Smooth muscle cell (in vitro differentiated cells): Measurements from ENCODE around the gene UMODL1. TPM values are rescaled to one million over a fixed set of nuclear protein-coding genes. Genes with fewer than 3 reads are reported as not detected.

Experiments used
- DNase-seq: peaks from one replicate; lab custom pipeline; 2025; ENCODE audit not compliant: unreplicated experiment; lab: John Stamatoyannopoulos, UW
- H2AFZ ChIP-seq: fragments of 200-600 bp; sonication (generic); 2 replicates; pipeline ENCODE4 v1.6.0; 2016; ENCODE audit warnings: antibody characterized with exemption, low read depth, mild to moderate bottlenecking
- H3F3A ChIP-seq: fragments of 200-600 bp; sonication (generic); 2 replicates; pipeline ENCODE4 v1.6.0; 2017; ENCODE audit warnings: antibody characterized with exemption, low read depth
- H3K27ac ChIP-seq: fragments of 200-600 bp; sonication (generic); 2 replicates; pipeline ENCODE4 v1.5.1; 2016; ENCODE audit warnings: low read depth, mild to moderate bottlenecking
- H3K27me3 ChIP-seq: fragments of 200-600 bp; sonication (generic); 2 replicates; pipeline ENCODE4 v1.6.1; 2016; ENCODE audit warnings: low read depth, mild to moderate bottlenecking
- H3K36me3 ChIP-seq: fragments of 200-600 bp; sonication (generic); 2 replicates; pipeline ENCODE4 v1.5.1; 2016; ENCODE audit warnings: low read depth
- H3K4me1 ChIP-seq: fragments of 200-600 bp; sonication (generic); 2 replicates; pipeline ENCODE4 v1.5.1; 2016; ENCODE audit warnings: low read depth
- H3K4me2 ChIP-seq: fragments of 200-600 bp; sonication (generic); 2 replicates; pipeline ENCODE4 v1.6.0; 2016; ENCODE audit warnings: mild to moderate bottlenecking
- H3K4me3 ChIP-seq: fragments of 200-600 bp; sonication (generic); 2 replicates; pipeline ENCODE4 v1.5.1; 2016; ENCODE audit warnings: mild to moderate bottlenecking
- H3K79me2 ChIP-seq: fragments of 200-600 bp; sonication (generic); 2 replicates; pipeline ENCODE4 v1.6.0; 2016; ENCODE audit warnings: low read depth, mild to moderate bottlenecking
- H3K9ac ChIP-seq: fragments of 200-600 bp; sonication (generic); 2 replicates; pipeline ENCODE4 v1.6.0; 2016; ENCODE audit warnings: low read depth
- H3K9me3 ChIP-seq: fragments of 200-600 bp; sonication (generic); replicated peaks from 2 replicates; pipeline ENCODE4 v1.5.1; 2016; ENCODE audit warnings: low read depth
- H4K20me1 ChIP-seq: fragments of 200-600 bp; sonication (generic); 2 replicates; pipeline ENCODE4 v1.6.0; 2016; ENCODE audit warnings: low read depth
- whole genome bisulfite sequencing: methylation state at CpG from one replicate; pipeline ENCODE4 v1.1.7; 2016; ENCODE audit warnings: low lambda C conversion rate; 5-methylcytosine and 5-hydroxymethylcytosine counted together
- polyA plus RNA-seq: library from polyadenylated mRNA; unstranded; fragments of >200 nt; fragmentation: Nextera tagmentation; extraction: Ambion mirVana; gene quantifications from 2 replicates; pipeline ENCODE4 v1.2.1, GENCODE V29; 2016
- total RNA-seq: library from RNA; depleted of rRNA; stranded (reverse); fragments of >200 nt; gene quantifications from 2 replicates; pipeline ENCODE4 v1.2.3, GENCODE V29; 2014
- TF ChIP-seq, protein P1 (sequence below): fragments of 200-600 bp; sonication (generic); IDR thresholded peaks from 2 replicates; pipeline ENCODE4 v1.5.1; 2017; ENCODE audit warnings: borderline replicate concordance, mild to moderate bottlenecking, antibody characterized with exemption; ENCODE audit not compliant: insufficient read depth, poor library complexity, severe bottlenecking

UMODL1 gene
- total and polyA plus RNA-seq, 2 experiments from 2014 or later: 0.14 TPM; not detected in 1

DNA sequence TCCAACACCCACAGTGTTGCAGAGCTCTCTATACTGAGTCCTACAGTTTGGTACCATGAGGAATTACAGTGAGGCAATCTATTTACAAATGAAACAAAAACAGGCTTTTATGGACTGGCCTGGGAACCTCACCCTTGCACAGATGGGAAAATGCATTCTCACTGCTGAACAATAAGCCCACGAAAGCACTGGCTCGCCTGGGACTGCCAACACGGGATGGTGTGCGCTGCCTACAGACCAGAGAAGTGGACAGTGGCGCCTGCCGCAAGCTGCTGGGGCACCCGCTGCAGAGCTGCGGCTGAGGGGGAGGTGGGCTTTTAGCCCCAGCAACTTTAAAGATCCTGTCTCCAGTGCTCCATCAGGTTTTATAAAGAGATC is 119.4 kb downstream of the UMODL1 start:
- no peaks in the 10 kb centered on the region for H3K9me3 ChIP-seq
- DNase-seq: no peak
- TF ChIP-seq, protein P1, sequence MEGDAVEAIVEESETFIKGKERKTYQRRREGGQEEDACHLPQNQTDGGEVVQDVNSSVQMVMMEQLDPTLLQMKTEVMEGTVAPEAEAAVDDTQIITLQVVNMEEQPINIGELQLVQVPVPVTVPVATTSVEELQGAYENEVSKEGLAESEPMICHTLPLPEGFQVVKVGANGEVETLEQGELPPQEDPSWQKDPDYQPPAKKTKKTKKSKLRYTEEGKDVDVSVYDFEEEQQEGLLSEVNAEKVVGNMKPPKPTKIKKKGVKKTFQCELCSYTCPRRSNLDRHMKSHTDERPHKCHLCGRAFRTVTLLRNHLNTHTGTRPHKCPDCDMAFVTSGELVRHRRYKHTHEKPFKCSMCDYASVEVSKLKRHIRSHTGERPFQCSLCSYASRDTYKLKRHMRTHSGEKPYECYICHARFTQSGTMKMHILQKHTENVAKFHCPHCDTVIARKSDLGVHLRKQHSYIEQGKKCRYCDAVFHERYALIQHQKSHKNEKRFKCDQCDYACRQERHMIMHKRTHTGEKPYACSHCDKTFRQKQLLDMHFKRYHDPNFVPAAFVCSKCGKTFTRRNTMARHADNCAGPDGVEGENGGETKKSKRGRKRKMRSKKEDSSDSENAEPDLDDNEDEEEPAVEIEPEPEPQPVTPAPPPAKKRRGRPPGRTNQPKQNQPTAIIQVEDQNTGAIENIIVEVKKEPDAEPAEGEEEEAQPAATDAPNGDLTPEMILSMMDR: no peak
- H3K36me3 ChIP-seq: no peaks in the 10 kb centered on the region
- H2AFZ ChIP-seq: no peak overlapping the region
- no peak overlapping the region for H3K4me2 ChIP-seq
- no peak overlapping the region for H3K9ac ChIP-seq
- no peaks in the 10 kb centered on the region for H3F3A ChIP-seq
- 97% methylated on average over 8 of the region's 8 CpGs for WGBS
- no peak overlapping the region for H3K27ac ChIP-seq
- no peak overlapping the region for H3K4me3 ChIP-seq
- no peaks in the 10 kb centered on the region for H4K20me1 ChIP-seq
- H3K79me2 ChIP-seq: no peaks in the 10 kb centered on the region
- H3K4me1 ChIP-seq: no peaks in the 10 kb centered on the region
- H3K27me3 ChIP-seq: no peaks in the 10 kb centered on the region

GRCh38 chr21:42191064-42191463 is 119.9 kb downstream of the UMODL1 start:
- Histone ChIP-seq H3K79me2 (no peaks in the 10 kb centered on the region), H3K4me2 (no peak overlapping the region), H3K27ac (no peak overlapping the region), H3K36me3 (no peaks in the 10 kb centered on the region), H3K27me3 (no peaks in the 10 kb centered on the region), H3K4me1 (no peaks in the 10 kb centered on the region), H2AFZ (no peak overlapping the region), H4K20me1 (no peaks in the 10 kb centered on the region), H3K4me3 (no peak overlapping the region), H3F3A (no peaks in the 10 kb centered on the region), H3K9ac (no peak overlapping the region), H3K9me3 (no peaks in the 10 kb centered on the region)
- 87% methylated on average over 5 of the region's 5 CpGs for WGBS
- TF ChIP-seq, protein P1: no peak
- DNase-seq: no peak

DNA sequence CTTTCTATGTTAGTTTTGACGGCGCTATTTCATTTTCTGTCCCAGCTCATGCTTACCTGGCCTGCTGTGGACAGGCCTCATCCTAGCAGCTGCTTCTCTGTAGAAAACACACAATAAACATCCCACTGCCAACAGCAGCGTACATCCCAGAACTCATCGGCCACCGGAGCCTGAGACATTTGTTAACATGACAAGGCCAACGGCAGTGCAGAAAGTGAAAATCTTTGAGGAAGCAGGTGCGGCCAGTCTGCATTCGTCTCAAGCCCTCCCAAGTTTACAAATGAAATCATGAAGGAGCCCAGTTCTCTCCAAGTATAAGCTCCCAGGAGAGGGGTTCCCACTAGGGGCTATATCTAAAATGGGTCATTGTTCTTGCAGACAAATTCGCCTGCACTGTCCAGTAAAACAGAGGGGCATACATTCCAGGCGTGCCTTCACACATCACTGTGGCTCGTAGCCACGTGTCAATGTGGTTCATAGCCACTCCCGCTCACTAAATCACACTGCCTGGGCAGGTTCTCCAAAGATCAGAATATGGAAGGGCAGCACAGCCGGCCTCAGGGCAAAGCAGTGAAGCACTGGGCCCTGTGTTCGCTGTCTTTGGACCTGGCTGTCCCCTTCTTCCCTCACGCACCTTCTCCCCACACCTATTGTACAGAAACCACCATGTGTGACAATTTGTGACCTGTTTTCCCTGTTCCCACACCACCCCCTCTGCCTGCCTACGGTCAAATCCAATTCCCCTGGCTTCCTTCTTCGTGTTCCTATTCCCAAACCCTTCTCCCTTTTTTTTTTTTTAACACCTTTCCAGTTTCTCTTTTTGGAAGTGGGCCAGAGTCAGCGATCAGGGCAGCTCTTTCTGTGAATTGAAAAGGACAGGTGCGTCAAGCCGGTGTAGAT is 120.8 kb downstream of the UMODL1 start:
- WGBS: 71% methylated on average over 21 of the region's 21 CpGs
- Histone ChIP-seq H3K4me2 (no peak overlapping the region), H2AFZ (no peak overlapping the region)

More for the DNA sequence above, 120.8 kb downstream of the UMODL1 start:
- no peaks in the 10 kb centered on the region for H3K79me2 ChIP-seq
- H3K27ac ChIP-seq: no peak overlapping the region
- no peaks in the 10 kb centered on the region for H3F3A ChIP-seq
- H3K27me3 ChIP-seq: no peaks in the 10 kb centered on the region
- DNase-seq: no peak
- no peaks in the 10 kb centered on the region for H3K9me3 ChIP-seq
- H3K4me3 ChIP-seq: no peak overlapping the region
- no peaks in the 10 kb centered on the region for H3K36me3 ChIP-seq
- H4K20me1 ChIP-seq: no peaks in the 10 kb centered on the region
- H3K9ac ChIP-seq: no peak overlapping the region
- TF ChIP-seq, protein P1: no peak
- H3K4me1 ChIP-seq: no peaks in the 10 kb centered on the region

Other genes with a start within 250 kb of the UMODL1 start
- 5.4 and 6.8 TPM in 2 replicates for gene PRDM15, start 192.0 kb upstream of the UMODL1 start, total RNA-seq
- 2.0 and 5.9 TPM in 2 replicates for gene PRDM15, start 192.0 kb upstream of the UMODL1 start, polyA plus RNA-seq
- gene C2CD2, start 117.3 kb upstream of the UMODL1 start, total RNA-seq: 6.1 and 6.2 TPM in 2 replicates
- gene C2CD2, start 117.3 kb upstream of the UMODL1 start, polyA plus RNA-seq: 3.4 and 4.2 TPM in 2 replicates
- gene ZBTB21, start 61.0 kb upstream of the UMODL1 start, total RNA-seq: 22.5 and 24.1 TPM in 2 replicates
- gene ZBTB21, start 61.0 kb upstream of the UMODL1 start, polyA plus RNA-seq: 6.2 and 8.4 TPM in 2 replicates
- 1.7 and 2.9 TPM in 2 replicates for gene ABCG1, start 147.8 kb downstream of the UMODL1 start, total RNA-seq
- 0.55 and 1.1 TPM in 2 replicates for gene ABCG1, start 147.8 kb downstream of the UMODL1 start, polyA plus RNA-seq
- not detected in 2 replicates for gene TFF3, start 244.1 kb downstream of the UMODL1 start, total RNA-seq
- 0.31 and 0.51 TPM in 2 replicates for gene TFF3, start 244.1 kb downstream of the UMODL1 start, polyA plus RNA-seq